HG02938 (cell line): ENCODE results near the gene AK9.

Source experiments
- ATAC-seq: cut with Tn5 transposase; IDR thresholded peaks from one replicate; pipeline ENCODE4 v1.9.1; 2021; ENCODE audit warnings: mild to moderate bottlenecking, moderate library complexity; ENCODE audit not compliant: unreplicated experiment

Gene AK9

DNA sequence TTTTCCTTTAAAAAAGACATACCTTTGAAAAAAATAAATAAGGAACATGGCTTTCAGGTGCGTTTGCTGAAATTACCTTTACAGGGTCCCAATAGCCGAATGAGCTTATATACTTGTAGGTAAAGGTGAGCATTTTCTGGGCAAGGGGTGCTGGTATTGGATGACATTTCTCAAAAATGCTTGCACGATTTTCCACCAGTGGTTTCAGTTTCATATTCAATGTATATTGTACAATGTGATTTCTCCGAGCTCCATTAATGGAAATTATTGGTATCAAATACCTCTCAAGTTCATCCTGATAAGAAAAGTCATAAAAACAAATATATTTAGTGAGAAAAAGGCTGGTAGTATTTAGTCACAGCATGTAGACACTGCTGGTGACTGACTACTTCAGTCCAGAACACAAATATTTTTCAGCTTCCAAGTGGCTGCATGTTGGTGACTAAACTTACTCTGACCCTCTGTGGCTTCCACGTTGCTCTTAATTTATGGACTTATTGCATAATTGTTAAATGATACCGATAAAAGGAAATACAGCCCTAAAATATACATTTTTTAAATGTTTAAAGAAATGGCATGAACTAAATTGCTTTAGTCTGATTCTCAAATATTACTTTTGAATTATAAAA, 175.1 kb downstream of the AK9 start:
- ATAC-seq, result no peak

DNA sequence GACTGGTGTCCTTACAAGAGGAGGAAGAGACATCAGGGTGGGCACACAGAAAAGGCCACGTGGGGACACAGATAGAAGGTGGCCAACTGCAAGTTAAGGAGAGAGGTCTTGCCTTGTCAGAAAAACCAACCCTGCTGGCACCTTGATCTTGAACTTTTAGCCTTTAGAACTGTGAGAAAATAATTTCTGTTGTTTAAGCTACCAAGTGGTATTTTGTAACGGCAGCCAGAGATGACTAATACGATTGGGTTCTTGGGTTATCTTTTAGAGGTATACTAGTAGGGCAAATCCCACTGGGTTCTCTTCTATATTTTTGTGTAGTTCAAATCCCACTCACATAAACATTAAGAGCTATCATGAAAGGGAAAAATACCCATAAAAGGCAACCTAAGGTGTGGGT, 176.1 kb downstream of the AK9 start:
- no peak for ATAC-seq

DNA sequence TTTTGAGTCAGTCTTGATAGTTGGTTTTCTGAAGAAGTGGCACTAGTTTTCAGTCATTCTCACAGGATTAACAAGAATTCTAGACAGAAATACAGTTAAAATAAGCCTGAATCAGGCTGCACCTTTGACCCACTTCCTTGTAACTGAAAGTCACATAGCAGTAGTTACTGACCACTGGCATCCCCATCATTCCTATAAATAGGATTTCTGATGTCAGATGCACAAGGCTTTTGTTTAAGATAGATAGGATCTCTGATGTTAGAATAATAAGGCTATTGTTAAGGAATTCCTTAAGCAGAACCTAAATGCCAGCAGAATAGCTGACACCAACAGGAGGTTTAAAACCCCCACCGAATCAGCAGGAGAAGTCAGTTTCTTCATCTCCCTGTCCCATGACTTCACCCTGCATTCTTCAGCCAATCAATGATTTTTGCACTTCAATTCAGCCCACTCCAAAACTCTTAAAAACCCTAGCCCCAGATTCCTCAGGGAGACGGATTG, 177.4 kb downstream of the AK9 start:
- ATAC-seq, result no peak

DNA sequence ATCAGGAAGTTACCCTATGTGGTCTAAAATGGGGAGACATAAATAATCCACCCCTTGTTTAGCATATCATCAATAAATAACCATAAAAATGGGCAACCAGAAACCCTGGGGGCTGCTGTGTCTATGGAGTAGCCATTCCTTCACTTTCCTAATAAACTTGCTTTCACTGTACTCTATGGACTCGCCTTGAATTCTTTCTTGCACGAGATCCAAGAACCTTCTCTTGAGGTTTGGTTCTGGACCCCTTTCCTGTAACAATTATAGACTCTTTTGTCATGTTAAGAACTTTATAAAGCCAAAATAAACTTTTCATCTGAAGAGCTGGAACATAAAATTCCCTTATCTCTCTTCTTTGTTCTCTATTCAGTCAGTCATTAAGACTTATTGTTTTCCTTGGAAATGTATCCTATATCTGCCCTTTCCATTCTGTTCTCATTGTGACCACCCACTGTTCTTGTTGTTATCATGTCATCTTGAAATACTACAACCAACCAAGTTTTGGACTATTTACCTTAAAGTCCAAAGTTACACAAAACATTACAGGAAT, 178.7 kb downstream of the AK9 start:
- no peak for ATAC-seq

DNA sequence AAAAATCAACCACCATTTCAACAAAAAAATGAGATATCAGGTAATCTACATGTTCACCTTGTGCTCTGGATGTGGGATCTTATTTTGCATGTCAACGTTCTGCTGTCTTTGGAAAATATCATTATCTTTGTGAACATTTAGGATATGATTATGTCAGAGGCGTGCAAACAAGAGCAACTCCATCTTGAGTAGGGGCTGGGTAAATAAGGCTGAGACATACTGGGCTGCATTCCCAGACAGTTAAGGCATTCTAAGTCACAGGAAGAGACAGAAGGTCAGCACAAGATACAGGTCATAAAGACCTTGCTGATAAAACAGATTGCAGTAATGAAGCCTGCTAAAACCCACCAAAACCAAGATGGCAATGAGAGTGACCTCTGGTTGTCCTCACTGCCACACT, 179.2 kb downstream of the AK9 start:
- no peak for ATAC-seq

DNA sequence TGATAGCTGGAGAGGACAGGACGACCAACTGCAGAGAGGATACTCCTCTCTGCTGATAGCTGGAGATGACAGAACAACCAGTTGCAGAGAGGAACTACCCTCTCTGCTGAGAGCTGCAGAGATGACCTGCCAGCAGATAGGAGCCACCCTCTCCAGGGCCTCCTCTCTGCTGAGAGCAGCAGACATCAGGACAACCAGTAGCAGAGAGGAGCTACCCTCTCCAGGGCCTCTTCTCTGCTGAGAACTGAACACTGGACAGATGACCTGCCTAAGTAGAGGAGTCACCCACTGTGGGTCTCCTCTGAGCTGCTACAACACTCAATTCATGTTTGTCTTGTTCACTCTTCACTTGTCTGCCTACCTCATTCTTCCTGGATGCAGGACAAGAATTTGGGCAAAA, 180.6 kb downstream of the AK9 start:
- no peak for ATAC-seq

DNA sequence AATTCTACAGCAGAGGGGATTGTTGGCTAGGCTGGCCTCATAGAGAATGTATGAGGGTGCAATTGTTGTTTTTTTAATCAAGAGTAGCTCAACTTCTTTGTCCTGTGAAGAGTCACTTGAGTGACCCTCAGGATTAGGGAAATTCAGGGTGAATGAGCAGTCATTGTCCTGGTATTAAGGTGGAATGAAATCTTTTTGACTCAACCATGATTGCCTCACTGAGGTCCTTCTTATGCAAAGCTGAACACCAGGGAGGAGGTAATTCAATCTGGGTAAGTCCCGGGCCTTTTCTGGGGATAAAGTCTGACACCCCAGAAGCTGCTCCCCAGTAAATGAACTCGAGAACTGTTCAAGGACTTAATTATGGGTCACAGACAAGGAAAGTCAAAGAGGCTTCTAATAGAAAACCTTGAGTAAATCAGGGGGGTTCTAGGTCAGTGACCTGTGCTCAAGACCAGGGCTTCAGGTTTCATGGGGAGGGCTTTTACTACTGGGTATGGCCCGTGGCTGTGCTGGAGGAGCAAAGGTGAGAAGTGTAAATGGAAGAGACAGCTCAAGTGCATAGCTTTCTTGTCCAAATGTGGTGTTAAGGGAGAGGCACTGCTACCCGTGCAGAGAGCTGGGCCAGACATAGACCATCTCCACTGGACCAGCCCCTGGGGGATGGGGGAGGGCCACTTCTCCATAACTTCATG, 182.7 kb downstream of the AK9 start:
- ATAC-seq, result no peak

DNA sequence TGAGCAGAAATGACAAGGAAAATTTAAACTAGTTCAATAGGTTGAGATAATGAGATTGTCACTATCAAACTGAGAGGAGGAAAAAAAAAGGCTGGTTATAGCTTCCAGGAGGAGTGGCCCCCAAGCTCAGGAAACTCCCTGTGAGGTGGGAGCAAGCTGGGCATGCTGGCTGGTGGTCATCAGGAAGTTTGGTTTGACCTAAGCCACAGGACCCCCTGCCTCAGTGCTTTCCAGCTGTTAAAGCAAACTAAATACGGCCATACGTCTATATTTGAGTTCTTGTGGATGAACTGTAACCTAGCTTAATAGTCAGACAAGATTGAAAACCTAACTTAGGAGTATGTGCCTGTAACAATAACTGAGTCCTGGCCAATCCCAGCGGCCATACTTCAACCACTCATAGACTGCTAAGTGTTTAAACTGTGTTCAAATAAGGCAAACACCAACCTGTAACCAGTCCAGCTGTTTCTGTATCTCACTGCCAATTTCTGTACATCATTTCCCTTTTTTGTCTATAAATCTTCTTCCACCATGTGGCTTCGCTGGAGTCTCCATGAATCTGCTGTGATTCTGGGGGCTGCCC, 183.4 kb downstream of the AK9 start:
- no peak for ATAC-seq

DNA sequence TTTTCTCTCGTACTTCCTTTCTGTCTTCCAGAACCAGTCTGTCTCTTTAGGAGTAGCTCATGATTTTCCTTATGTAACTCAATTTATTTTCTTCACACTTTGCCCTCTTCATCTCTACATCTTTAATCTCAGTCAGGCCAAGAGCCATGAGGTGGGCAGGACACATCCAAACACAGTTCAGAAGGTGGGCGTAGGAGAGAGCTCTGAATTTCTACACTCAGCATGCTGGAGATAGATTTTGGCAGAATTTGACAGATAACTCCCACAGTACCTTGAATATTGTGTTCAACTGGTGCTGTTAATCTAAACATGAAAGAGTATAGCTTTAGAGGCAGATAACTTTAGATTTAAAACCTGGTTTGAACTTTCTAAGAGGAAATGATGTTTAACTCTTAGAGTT, 184.2 kb downstream of the AK9 start:
- no peak for ATAC-seq

DNA sequence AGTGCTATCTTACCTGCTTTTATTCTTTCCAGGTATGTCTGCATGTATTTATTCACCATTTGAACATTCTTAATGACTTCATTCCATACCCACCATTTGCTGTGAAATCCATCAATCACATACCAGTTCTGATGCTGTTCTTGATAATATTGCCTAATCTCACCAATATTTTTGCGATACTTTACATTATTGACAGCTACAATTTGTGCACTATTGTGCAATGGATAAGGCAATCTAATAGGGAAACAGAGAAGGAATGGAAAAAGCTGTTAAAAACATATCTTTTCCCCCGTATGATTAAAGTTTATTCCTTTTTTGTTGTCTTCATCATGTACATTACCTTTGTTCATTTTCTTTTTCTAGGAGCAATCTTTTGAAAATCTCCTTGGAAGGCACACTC, 184.7 kb downstream of the AK9 start:
- ATAC-seq, result no peak

DNA sequence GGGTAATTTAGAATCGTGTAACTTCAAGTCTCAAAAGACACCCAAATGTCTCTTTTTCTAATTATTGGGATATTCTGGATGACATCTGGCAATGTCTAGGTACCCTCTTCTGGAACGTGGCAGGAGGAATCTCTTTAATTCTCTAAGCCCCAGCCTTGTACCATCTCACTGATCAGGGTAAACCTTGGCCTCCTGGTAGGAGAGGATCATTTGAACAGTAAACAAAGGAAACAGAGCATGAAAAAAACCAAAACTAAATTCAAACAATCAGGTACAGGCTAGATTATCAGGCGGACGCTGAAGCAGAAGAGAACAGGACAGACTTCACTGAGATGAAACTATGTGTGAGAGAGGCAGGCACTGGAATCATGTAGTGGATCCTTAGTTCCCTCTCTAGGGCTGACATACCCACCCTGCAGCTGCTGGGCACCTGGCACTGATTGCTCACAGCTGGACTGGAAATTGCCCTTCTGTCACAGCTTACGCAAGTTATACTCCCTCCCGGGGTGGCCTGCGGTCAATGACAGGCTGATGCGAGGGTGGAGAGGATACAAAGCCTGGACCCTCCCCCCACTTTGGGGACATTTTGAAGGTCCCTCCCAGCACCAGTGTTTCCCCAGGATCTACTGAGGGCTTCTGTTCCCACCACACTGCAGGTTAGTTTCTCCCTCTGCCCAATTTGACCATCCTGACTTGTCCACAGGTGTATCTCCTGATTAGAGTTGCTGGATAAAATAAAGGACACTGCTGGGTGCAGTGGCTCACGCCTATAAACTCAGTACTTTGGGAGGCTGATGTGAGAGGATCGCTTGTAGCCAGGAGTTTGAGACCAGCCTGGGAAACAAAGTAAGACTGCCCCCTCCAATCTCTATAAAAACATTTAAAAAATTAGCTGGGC, 187.4 kb downstream of the AK9 start:
- ATAC-seq, result no peak

DNA sequence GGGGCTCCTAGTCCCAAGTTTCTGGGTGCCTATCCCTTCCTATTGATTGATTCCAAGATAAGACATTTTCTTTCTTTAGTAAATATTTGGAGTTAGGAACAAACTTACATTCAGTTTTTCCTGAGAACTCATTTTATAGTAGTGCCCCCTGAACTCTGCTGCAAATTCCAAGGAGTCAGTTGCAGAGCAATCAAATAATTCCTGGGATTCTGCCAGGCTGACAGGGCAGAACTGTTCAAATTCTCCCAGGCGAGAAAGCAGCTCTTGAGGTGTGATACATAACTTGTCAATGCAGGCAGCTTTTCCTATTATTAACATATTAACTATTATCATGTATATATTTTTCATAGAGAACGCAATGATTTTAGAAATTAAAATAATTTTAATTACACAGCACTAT, 192.1 kb downstream of the AK9 start:
- no peak for ATAC-seq

DNA sequence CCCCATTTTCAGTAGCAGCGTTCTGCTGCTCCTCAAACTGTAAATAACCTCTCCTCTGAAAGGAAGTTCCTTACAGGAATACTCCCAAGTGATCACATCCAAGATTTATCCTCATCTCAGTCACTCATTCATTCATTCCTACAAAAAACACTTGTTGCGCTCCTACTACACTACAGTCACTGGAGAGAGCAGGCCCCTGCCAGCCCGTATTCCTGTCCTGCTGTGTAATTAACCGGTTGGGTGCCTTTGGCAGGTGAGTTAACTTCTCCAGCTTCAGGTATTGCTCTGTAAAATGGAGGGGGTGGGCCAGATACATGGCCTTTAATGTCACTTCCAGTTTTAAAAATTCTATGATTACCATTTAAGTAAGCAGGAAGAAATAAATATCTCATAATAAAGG, 192.9 kb downstream of the AK9 start:
- ATAC-seq, result no peak

DNA sequence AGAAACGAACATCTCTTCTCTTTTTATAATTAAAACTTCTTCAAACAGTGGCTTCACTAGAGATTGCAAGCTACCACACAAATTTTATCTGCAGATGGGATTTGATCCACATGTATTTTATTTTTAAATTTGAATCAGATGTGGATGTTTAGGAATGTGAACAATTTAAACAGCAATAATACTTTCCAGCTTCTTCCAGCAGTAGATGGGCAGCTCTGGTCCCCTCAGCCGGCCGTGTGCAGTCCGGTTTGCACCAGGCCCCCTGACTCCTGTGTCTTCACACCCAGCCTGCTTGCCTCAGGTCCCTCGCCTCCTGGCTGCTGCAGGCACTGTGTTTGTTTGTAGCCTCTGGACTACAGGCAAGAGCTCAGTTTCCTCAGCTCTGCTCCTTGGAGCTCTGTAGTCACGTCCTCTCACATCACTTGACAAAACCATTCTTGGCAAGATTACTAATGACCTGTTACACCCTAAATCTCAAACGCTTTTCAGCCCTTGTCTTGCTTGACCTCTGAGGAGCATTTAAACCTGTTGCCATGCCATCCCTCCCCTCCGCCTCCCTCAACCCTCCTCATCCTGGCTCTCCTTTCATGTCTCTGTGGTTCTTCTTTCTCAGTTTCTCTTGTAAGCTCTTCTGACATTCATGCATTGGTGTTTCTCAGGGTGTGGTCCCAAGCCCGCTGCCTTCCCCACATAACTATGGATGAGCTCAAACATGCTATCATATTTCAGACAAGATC, 194.8 kb downstream of the AK9 start:
- no peak for ATAC-seq

DNA sequence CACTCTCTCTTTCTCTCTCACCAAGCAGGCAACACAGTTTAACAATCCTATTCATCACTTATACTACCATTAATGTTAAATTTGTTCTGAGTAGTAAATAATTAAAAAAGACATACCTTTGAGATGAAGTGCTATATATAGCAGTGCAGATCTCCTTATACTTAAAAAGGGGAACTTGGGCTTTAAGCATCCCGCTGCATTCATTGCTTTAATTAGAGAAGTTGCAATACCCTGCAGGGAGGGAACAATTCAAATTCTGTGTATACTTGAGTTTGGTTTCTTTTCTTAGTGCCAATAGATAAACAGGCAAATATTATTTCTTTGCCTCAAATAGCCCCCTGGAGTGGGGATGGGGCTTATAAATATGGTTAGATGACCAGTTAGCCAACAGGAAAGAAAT, 197.1 kb downstream of the AK9 start:
- ATAC-seq, result no peak

DNA sequence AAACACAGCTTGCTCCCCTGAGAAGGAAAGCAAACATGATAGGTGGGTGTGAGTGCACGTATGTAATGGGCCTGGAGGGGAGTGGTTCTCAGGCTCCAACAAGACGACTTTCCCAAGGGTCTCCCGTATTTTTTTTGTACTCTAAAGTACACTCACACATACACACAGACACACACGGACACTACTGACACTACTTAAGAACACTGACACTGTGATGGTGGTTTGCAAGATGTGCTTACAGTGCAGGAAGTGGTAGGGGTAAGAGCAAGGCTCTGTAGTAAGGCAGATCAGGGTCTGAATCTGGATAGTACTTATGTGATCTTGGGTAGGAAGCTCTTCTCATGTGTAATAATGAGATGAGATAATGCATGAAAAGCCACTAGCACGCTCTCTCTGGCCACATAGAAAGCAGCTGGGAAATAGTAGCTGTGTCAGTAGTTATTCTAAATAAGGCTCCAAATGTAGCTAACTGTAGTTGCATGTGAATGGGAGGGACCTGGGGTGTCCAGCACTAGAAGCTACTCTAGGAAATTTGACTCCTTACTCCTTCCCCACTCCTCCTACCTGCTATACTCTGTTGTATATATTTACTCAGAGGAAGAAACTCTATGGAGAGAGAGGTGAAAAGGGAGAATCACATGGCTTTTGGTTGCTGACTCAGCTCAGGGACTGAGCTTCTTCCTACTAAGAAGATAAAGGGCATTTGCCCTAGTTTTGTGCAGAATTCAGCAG, 199.6 kb downstream of the AK9 start:
- ATAC-seq, result no peak

DNA sequence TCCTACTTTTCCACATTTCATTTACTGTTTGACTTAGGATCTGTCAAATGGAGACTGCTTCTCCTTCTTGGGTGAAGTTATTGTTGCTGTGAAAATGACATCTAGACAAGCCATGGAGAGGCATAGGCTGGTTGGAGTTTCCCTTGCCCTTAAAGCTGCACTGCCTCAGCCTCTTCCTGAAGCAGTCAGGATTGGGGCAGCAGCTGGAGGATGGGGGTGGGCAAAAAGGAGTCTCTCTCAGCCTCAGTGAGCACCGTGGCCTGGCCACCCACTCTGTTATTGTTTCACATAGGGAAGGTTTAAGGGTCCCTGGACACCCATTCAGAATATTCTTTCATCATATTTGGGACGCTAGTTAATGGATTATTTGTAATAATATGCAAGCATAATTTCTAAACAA, 200.3 kb downstream of the AK9 start:
- ATAC-seq, result no peak

DNA sequence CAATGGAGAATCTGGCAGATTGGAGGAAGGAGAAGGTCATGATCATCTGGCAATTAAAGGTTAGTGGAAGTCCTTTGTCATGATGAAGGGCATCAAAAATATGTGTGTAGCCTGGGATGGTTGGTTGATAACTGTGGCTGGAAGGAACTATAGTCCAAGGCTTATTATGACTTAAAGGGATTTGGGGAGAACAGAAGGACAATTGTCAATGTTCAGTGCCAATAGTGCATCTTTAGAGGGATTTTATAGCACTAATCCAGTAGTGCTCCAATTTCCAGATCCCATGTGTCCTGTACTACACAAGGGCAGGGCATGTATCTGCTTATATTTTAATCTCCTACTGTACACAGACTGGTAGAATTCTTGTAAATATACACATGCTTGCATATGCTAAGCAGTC, 203.0 kb downstream of the AK9 start:
- no peak for ATAC-seq

DNA sequence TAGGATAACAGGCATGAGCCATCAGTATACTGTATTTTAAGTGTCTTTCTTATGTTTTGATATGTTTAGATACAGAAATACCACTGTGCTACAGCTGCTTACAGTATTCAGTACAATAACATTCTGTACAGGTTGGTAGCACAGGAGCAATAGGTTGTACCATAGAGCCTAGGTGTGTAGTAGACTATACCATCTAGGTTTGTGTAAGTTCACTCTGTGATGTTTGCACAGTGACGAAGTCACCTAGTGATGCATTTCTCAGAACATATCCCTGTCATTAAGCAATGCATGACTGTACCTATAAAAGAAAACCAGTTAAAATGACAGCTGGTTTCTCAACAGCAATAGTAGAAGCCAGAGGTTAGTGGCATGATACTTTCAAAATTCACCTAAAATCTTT, 204.9 kb downstream of the AK9 start:
- no peak for ATAC-seq
